ENCODE results near the gene MEX3D. TPM values are rescaled to one million over a fixed set of nuclear protein-coding genes. Genes with fewer than 3 reads are reported as not detected.
A peak's percentile ranks its signal among the peaks of the same experiment; 100 is the strongest.

MEX3D gene
- polyA plus RNA-seq, 1 experiment = 5.4 TPM

DNA sequence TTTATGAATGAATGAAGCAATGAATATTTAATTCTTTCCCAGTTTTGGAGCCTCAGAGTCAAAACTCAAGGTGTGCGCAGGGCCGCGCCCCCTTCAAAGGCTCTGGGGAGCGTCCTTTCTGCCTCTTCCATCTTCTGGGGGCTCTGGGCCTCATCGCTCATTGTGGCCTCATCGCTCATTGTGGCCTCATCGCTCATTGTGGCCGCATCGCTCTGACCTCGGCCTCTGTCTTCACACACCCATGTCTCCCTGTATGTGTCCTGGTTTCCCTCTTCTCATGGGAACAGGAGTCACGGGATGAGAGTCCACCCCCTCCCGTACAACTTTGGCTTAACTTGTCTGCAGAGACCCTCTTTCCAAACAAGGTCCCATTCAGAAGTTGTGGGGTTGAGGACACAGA is 3.2 kb upstream of the MEX3D start:
- DNase-seq (ENCODE audit: low read depth) = no peak
- H3K4me3 ChIP-seq (ENCODE audit: low read depth, low read length) = no peak overlapping the region
- TF ChIP-seq, protein P1, sequence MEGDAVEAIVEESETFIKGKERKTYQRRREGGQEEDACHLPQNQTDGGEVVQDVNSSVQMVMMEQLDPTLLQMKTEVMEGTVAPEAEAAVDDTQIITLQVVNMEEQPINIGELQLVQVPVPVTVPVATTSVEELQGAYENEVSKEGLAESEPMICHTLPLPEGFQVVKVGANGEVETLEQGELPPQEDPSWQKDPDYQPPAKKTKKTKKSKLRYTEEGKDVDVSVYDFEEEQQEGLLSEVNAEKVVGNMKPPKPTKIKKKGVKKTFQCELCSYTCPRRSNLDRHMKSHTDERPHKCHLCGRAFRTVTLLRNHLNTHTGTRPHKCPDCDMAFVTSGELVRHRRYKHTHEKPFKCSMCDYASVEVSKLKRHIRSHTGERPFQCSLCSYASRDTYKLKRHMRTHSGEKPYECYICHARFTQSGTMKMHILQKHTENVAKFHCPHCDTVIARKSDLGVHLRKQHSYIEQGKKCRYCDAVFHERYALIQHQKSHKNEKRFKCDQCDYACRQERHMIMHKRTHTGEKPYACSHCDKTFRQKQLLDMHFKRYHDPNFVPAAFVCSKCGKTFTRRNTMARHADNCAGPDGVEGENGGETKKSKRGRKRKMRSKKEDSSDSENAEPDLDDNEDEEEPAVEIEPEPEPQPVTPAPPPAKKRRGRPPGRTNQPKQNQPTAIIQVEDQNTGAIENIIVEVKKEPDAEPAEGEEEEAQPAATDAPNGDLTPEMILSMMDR (IDR thresholded peaks at IDR 0.05; ENCODE audit: insufficient read depth, low read depth, low read length) = no peak
- H3K27me3 ChIP-seq (ENCODE audit: control insufficient read depth, insufficient read depth, low read length) = no peaks in the 10 kb centered on the region
- H3K36me3 ChIP-seq (ENCODE audit: control insufficient read depth, insufficient read depth, low read length) = peaks cover 2% of the 10 kb centered on the region
- CTCF ChIA-PET = no interaction called here
- POLR2A ChIA-PET = no interaction called here

GRCh38 chr19:1570836-1571235 is 2.7 kb upstream of the MEX3D start:
- TF ChIP-seq, protein P1 (IDR thresholded peaks at IDR 0.05; ENCODE audit: insufficient read depth, low read depth, low read length) = no peak
- POLR2A ChIA-PET = no interaction called here
- CTCF ChIA-PET = no interaction called here
- Histone ChIP-seq H3K36me3 (ENCODE audit: control insufficient read depth, insufficient read depth, low read length) (0 out of 2 replicates have a peak, but pooled peaks cover 1% of the 10 kb centered on the region), H3K4me3 (ENCODE audit: low read depth, low read length) (no peak overlapping the region), H3K27me3 (ENCODE audit: control insufficient read depth, insufficient read depth, low read length) (no peaks in the 10 kb centered on the region)
- no peak for DNase-seq (ENCODE audit: low read depth)

DNA sequence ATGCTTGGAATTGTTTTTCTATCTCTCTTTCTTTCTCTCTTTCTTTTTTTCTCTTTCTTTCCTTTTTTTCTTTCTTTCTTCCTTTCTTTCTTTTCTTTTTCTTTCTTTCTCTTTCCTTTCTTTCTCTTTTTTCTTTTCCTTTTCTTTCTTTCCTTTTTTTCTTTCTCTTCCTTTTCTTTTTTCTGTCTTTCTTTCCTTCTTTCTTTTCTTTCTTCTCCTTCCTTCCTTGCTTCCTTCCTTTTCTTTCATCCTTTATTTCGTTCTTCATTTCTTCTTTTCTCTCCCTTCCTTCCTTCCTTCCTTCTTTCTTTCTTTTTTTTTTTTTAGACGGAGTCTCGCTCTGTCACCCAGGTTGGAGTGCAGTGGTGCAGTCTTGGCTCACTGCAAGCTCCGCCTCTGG is 1.9 kb upstream of the MEX3D start:
- TF ChIP-seq, protein P1 (IDR thresholded peaks at IDR 0.05; ENCODE audit: insufficient read depth, low read depth, low read length) = no peak
- DNase-seq (ENCODE audit: low read depth) = no peak
- Histone ChIP-seq H3K4me3 (ENCODE audit: low read depth, low read length) (no peak overlapping the region), H3K36me3 (ENCODE audit: control insufficient read depth, insufficient read depth, low read length) (0 out of 2 replicates have a peak, but pooled peaks cover 1% of the 10 kb centered on the region), H3K27me3 (ENCODE audit: control insufficient read depth, insufficient read depth, low read length) (no peaks in the 10 kb centered on the region)
- CTCF ChIA-PET = no interaction called here
- POLR2A ChIA-PET = no interaction called here

GRCh38 chr19:1567848-1568227 is 287 bp downstream of the MEX3D start:
- TF ChIP-seq, protein P1 (IDR thresholded peaks at IDR 0.05; ENCODE audit: insufficient read depth, low read depth, low read length) = no peak
- Histone ChIP-seq H3K27me3 (ENCODE audit: control insufficient read depth, insufficient read depth, low read length) (no peaks in the 10 kb centered on the region), H3K36me3 (ENCODE audit: control insufficient read depth, insufficient read depth, low read length) (0 out of 2 replicates have a peak, but pooled peaks cover 1% of the 10 kb centered on the region), H3K4me3 (ENCODE audit: low read depth, low read length) (peak overlapping the region; percentile 83)
- DNase-seq (ENCODE audit: low read depth) = no peak
- CTCF ChIA-PET = interaction anchor here (0.7 to 1.0 kb wide), 2 partner anchors 15 to 22 kb away, joined by 3 read pairs; no protein-coding TSS in a partner anchor
- POLR2A ChIA-PET = no interaction called here

- 0 out of 2 replicates have a peak, but pooled peaks cover 1% of the 10 kb centered on the region for H3K36me3 ChIP-seq (ENCODE audit: control insufficient read depth, insufficient read depth, low read length)
- TF ChIP-seq, protein P1 (IDR thresholded peaks at IDR 0.05; ENCODE audit: insufficient read depth, low read depth, low read length) = no peak
- ChIA-PET POLR2A (no interaction called here), CTCF (interaction anchor here (0.7 to 5.6 kb wide), 3 partner anchors 16 to 21 kb away, joined by 3 to 33 read pairs (median 3); no protein-coding TSS in a partner anchor)
- no peak for DNase-seq (ENCODE audit: low read depth)
- H3K4me3 ChIP-seq (ENCODE audit: low read depth, low read length) = peak overlapping the region; percentile 83
- H3K27me3 ChIP-seq (ENCODE audit: control insufficient read depth, insufficient read depth, low read length) = no peaks in the 10 kb centered on the region
Observed at GRCh38 chr19:1567116-1567847, 843 bp downstream of the MEX3D start.
